NCI-H345 (cell line): ENCODE results near the gene EHBP1L1.
A peak's percentile ranks its signal among the peaks of the same experiment; 100 is the strongest.
"Not testable (repeated sequence)": the region's sequence is repeated elsewhere in the genome, so short reads cannot be mapped to it uniquely, and the experiment has no call there.

Experiments used
- DNase-seq: peaks from one replicate; lab custom pipeline; 2025; lab: John Stamatoyannopoulos, UW

EHBP1L1 gene

DNA sequence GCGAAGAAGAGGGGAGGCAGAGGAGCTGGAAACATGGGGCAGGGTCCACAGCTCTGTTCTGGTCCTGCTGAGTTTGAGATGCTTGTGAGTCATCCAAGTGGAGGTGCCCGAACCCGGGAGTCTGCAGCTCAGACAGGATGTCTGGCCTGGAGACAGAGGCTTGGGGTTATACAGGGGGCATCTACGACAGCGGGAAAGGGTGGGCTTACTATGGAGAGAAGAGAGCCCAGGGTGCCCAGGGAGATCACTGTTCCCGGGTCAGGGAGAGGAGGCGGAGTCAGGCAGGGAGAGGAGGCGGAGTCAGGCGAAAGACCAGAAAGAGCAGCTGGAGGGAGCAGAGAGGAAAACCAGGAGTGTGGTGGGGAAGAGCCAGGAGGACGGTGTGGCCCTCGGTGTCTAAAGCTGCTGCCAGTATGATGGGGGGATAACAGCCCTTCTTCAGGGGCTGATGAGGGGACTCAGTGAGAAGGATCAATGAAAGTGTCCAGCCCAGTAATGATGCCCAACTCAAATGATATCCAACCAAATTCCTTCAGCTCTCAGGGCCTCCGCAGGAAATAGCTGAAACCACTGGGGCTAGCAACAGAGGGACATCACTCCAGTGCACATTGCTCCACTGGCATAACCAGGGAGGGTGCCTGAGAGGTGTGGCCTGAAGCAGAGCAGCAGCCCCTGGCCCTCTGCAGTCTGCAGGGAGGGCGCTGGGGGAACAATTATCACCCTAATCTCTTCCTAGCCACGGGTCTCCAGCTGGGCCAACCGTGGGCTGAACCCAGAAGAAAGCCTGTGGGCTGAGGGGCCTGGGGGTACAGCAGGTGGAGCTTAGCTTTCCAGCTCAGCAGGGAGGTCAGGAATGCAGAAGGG lies 15.1 kb upstream of the EHBP1L1 start:
- DNase-seq: no peak

DNA sequence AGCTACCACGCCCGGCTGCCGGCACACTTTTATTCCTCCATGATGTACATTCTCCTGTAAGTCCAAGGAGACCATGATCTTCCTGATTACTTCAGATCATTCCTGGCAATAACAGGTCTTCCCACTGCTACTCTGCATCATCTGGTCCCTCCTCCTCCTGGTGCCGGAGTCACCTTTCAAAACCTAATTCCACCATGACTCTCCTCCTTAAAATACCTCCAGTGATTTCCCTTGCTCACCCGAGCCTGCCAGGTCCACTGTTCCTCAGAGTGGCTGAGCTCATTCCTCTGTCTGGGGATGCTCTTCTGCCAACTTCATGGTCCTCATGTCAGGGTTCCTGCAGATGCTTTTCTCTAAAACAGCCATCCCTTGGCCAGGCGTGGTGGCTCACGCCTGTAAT lies 13.8 kb upstream of the EHBP1L1 start:
- no peak for DNase-seq

DNA sequence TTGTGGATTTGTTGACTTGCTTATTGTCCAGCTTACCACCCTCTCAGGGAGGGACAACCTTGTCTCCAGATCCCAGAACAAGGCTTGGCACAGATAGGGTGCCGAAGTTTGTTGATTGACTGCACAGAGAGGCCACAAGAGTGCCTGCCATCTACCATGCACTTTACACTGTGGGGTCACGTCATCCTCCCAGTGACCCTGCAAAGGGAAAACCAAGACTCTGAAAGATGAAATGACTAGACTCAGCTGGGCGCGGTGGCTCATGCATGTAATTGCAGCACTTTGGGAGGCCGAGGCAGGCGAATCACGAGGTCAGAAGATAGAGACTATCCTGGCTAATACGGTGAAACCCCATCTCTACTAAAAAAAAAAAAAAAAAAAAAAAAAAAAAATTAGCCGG lies 13.1 kb upstream of the EHBP1L1 start:
- no peak for DNase-seq

DNA sequence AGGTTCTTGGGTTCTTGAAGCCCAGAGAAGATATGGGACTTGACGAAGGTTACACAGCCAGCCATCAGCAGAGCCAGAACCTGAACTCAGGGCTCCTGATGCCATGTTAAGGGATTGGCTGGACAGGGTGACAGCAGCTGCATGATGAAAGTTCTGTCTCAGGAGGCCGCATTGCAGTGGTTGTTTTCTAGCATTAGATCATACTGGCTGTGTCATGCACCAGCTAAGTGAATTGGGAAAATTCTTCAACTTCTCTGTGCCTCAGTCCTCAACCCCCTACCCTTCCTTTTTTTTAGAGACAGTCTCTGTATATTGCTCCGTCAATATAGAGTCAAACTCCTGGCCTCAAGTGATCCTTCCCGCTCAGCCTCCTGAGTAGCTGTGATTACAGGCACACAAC lies 12.3 kb upstream of the EHBP1L1 start:
- DNase-seq: no peak

DNA sequence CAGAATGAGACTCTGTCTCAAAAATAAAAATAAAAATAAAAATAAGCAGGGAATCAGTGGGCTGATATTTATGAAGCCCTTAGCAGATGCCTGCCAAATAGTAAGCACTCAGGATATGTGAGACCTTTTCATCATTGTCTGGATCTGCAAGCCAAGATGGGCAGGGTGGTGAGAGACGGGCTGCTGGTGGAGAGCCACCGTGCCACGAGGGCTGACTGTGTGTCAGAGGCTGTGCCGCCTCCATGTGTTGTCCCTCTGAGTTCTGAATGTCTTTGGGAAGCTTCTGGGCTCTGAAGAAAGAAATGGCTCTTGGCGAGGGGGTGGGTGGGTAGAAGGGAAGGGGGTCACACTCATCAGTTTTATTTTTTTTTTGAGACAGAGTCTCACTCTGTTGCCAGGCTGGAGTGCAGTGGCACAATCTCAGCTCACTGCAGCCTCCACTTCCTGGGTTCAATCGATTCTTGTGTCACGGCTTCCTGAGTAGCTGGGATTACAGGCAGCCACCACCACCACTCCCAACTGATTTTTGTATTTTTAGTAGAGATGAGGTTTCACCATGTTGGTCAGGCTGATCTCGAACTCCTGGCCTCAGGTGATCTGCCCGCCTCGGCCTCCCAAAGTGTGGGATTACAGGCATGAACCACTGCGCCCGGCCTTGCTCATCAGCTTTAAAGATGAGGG lies 10.8 kb upstream of the EHBP1L1 start:
- not testable (repeated sequence) for DNase-seq

DNA sequence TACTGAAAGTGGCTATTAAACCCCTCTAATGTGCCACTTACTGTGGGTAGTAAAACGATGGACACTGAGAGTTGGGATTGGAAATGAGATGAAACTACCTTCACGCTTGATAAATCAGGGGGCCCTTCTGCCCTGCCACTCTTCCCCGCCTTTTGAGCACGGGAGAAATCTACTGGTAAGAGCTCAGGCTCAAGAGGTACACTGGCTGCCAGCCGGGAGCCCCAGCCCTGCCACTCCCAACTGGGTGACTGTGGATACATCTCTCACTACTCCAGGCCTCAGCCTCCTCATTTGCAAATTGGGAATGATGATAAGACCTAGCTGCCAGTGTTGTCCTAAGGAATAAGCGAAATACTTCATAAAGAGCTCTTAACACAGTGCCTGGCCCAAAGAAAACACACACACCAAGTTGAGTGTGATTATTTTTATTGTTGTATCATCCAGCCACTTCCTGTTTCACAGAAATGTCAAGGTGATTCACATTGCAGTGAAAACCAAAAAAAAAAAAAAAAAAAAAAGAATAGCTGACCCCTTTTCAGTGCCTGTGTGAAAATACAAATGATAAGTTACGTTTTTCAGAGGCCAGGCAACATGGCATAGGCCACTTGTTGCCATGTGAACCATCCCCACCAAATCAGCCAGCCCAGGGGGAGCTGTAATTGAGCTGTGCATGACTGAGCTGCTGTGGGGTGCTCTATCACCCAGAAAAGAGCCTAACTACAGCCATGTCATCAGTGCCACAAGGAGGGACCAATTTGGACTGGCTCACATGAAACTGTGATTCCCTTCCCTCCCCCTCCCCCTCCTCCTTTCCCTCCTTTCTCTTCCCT lies 10.0 kb upstream of the EHBP1L1 start:
- DNase-seq: no peak

DNA sequence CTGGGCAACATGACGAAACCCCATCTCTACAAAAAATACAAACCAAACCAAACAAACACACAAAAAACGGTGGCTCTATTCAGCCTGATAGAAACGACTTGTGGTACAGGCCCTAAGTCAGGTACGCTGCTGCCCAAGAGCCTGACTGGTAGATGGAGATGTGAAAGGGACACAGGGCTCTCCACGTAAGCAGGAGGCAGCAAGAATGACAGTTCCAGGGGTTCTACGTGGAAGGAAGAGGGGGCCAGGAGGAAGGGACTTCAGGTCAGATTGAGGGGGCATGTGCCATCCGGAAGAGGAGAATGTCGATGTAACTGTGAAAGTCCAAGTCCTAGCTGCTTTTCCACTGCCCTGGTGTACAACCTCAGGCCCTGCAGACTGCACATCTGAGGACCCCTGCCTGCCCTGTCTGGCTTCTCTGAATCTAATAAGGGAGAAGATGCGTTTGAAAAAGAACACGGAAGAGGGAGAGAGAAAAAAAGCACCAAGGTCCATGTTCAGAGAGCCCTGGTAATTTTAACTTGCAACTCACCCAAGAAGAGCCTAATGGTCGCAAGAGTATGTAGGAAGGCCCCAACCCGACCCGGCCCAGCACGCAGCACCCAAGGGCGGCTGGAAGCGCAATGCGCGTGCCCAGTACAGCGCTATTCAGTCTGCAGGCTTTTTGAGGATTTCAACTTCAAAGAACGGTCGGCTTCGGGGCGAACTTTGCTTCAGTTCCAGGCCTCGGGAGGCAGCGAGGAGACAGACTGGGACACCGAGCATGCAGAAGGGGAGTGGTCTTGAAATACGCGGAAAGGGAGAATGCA lies 6.5 kb upstream of the EHBP1L1 start:
- no peak for DNase-seq

DNA sequence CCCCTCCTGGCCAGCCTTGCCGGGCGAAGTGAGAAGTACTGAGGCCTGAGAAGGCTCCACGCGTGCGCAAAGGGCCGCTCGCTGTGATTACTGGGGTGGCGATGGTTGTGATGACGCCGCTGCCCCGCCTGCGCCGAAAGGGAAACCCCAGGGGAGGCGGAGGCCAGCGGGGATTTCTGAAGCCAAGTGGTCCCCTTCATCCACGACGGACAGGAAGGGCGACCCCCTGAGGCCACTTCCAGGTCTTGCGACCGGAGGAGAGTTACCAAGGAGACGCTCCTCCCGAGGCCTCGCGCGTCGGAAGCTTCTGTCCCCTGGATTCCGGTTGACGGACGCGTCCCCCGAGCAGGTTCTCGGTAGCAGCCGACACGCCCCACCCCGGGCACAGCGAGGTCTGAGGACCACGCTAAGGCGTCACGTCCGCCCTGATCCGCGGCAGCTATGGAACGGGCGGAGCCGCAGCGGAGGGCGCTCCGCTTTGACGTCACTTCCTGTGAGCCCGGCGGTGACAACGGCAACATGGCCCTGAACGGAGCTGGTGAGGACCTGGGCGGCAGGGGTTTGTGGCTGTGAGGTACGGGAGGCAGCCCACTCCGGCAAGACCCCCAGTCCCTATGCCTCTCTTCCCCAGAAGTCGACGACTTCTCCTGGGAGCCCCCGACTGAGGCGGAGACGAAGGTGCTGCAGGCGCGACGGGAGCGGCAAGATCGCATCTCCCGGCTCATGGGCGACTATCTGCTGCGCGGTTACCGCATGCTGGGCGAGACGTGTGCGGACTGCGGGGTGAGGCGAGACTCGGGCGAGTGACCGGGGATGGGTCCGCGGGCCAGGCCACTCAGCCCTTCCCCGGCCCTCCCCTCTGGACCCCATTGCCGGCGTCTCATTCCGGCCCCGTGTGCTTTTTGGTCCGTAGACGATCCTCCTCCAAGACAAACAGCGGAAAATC lies 5.6 kb upstream of the EHBP1L1 start, which contains the start of gene ZNRD2:
Gene ZNRD2, plus strand, starts transcription at position 505 of the 946 bp plus-strand sequence. Its CDS starts 15 bp downstream, at position 520.
- peak; percentile 98 for DNase-seq

DNA sequence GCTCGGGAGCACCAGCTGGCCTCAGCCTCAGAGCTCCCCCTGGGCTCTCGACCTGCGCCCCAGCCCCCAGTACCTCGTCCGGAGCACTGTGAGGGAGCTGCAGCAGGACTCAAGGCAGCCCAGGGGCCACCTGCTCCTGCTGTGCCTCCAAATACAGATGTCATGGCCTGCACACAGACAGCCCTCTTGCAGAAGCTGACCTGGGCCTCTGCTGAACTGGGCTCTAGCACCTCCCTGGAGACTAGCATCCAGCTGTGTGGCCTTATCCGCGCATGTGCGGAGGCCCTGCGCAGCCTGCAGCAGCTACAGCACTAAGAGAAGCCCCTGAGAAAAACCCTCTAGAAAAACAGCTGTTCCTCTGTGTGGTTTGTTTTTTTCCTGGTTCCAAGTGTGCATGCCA lies 4.4 kb upstream of the EHBP1L1 start:
- no peak for DNase-seq

DNA sequence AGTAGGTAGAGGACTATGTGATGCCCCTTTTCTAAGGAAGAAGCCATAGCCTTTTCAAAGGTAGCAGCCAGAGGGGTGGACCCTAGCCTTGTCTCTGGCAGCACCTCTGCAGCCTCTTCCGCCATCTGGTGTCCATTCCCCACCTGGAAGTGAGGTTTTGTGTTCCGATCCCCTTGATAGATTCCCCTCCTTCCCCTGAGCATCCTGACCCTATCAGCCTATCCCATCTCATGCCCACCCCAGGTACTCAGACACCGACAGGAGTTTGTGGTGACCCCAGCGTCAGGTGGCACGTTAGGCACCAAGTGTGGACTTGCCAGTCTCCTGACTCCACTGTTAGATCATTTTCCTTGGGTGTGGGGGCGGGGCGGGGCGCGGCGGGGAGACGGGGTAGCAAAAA lies 3.9 kb upstream of the EHBP1L1 start:
- DNase-seq: peak; percentile 42

DNA sequence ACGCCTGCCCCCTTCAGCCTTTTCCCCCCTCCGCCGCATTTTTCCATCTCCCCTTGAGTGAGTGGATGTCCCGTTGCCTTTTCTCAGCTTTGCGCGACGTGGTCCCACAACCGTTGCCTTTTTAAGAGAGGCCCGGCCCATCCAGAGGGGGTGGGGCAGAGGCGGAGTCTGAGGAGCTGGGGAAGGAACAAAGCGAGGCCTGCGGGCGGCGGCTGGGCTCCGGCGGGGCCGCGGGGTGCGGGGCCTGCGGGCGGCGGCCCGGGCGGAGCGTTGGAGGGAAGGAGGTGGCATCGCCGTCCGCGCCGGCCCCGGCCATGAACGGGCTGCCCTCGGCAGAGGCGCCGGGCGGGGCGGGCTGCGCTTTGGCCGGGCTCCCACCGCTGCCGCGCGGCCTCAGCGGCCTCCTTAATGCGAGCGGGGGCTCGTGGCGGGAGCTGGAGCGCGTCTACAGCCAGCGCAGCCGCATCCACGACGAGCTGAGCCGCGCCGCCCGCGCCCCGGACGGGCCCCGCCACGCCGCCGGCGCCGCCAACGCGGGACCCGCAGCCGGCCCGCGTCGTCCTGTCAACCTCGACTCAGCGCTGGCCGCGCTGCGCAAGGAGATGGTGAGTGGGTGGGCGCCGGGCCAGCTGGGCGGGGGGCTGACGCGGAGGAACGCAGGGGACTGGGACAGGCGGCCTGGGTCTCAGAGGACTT lies 3.3 kb upstream of the EHBP1L1 start, which contains the start of gene FAM89B:
Gene FAM89B, plus strand, starts transcription at position 183 of the 696 bp plus-strand sequence. Its CDS starts 132 bp downstream, at position 315.
- peak; percentile 58 for DNase-seq

DNA sequence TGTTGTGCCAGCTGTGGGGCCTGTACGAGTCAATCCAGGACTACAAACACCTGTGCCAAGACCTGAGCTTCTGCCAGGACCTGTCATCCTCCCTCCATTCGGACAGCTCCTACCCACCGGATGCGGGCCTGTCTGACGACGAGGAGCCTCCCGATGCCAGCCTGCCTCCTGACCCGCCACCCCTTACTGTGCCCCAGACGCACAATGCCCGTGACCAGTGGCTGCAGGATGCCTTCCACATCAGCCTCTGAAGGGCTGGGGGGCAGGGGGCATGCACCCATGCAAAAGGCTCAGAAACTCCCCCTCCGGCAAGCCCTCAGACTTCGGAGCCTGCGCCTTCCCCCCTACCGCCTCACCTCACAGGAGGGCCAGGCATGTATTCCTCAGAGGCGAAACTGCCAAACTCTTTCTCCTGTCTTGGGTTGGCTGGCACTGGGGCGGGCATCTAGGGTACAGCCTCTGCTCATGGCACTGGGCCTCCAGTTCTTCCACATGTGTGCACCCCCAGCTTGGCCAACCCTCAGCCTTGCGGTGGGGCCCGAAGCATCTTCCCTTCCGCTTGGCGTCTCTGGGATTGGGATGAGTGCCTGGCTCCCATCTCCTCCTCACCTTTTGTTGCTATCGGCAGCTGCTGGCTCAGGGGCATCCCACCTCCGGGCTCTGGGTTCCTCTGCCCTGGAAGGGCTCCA lies 2.3 kb upstream of the EHBP1L1 start:
- no peak for DNase-seq

DNA sequence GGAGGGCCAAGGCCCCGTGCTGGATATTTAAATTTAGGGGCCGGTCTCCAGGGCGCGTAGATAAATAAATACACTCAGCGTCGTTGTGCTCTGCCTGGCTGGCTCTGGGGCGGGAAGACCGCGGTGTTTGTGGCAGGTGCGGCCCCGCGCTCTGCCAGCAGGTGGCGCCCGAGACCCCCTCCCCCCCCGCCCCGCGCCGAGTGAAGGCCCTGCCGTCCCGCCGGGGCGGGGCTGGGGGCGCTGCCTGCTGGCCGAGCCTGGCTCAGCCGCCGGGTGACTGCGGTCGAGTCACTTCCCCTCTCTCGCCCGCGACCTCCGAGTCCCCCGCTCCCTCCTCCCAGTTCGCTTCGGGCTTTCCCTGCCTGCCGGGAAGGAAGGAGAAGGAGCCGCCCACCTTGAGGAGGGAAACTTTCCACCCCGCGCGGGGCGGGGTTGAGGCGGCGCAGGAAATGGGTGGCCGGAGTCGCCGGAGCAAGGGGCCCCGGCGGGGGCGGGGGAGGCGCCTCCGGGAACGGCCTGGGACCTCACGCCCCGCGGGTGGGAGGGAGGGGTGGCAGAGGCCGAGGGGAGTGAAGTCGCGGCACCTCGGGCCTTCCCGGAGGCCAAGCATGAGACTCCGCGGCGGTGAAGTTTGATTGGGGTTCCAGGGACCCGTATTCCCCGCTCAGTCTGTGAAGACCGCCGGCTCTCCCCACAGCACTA lies 1.6 kb upstream of the EHBP1L1 start:
- peak; percentile 72 for DNase-seq

DNA sequence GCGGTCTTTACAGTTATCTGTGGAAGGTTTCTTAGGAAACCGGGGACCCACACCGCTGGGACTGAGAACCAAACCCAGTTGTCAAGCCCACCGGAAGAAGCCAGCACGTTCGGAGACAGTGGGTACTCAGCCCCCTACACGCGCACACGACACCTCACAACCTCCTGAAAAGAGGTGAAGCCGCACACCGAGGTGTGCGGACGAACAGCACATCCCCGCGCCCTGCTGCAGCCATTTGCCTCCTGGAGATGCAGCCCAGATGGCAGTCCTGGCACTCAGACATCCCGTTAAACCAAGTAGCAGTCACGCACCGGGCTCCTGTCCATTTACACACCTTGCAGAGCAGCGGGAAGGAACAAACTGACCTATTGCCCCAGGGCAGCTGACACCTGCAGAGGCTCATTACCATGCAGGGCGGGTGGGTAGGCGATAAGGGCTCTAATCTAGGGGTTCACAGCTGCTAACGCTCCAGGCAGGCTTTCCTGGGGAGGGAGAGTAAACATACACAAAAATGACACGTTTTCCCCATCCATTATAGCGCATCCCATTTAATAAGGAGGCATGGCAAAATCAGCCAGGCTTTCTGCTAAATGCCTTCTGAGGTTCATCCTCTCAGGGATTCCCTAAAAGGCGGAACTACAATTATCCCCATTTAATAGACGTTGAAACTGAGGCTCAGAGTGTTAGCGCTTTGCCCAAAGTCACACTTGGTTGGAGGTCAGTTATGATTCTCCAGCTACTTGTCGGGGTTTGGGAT lies 864 bp upstream of the EHBP1L1 start:
- DNase-seq: peak; percentile 19

DNA sequence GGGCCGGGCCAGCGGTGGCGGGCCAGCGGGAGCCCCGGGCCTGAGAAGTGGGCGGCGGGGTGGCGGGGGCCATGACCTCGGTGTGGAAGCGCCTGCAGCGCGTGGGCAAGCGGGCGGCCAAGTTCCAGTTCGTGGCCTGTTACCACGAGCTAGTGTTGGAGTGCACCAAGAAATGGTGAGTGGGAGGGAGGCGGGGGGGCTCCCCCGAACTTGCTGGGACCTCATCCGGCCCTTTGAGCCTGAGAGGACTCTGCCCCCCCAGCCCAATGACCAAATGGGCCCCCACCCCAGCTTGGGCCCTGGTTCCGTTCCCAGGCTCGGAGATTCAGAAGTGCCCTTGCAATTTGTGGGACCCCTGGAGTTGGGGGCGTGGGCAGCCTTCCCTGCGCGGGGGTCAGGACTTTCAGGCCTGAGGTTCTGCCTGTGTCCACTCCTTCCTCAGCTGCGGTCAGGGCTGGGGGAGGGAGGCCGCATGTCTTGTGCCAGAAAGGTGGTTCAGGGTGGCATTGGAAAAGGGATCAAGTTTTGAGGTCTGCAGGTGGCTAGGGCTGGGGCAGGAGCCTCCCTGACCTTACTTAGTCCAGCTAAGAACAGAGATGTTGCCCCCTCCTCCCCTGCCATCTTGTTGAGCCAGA lies 496 bp downstream of the EHBP1L1 start:
- DNase-seq: no peak

DNA sequence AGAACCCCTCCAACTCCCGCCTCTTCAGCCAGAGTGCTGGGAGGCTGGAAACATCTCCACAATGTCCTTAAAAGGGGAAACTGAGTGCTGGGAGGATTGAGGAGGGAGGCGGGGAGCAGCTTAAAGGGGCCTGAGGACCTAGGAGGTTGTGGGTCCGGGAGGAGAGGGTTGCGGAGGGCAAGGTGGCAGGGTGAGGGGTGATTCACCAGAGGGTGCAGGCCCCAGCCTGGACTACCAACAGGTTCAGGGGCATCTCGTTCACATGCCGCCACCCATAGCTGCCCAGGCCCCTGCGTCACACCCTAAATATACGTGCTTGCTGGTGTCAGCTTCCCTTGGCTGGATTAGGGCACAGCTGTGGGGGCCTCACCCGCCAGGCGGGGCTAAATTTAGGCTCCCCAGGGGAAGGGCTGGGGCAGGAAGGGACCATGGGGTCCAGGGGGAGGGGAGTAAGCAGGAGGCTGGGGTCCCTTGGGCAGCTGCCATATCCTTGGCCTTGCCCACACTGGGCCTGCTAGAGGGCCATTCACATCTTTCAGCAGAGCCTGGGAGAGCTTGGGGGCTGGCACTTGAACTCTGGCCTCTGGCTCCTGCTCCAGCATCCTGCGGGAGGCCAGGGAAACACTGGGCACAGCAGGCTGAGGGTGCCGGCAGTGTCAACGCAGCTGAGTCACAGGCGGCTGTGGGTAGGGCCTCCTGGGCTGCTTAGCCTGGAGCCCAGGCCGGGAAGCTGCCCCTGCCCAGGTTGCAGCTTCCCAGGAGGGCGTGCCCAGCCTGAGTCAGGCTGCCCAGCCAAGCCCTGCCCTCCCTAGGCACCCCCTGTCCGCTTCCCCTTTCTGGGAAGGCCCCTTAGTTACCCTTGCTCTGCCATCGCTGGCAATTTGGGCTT lies 1.3 kb downstream of the EHBP1L1 start:
- no peak for DNase-seq
